Stimulated activated CD4-positive, alpha-beta T cell treated with anti-CD3 and anti-CD28 coated beads, Interleukin-15, amount 100 ng/mL, for 24 hours (primary cell): ENCODE data around the gene LEMD3.
A peak's percentile ranks its signal among the peaks of the same experiment; 100 is the strongest.

Source experiments
- DNase-seq: peaks from one replicate; pipeline ENCODE4 v3.0.0-alpha.2; 2020

The LEMD3 gene

DNA sequence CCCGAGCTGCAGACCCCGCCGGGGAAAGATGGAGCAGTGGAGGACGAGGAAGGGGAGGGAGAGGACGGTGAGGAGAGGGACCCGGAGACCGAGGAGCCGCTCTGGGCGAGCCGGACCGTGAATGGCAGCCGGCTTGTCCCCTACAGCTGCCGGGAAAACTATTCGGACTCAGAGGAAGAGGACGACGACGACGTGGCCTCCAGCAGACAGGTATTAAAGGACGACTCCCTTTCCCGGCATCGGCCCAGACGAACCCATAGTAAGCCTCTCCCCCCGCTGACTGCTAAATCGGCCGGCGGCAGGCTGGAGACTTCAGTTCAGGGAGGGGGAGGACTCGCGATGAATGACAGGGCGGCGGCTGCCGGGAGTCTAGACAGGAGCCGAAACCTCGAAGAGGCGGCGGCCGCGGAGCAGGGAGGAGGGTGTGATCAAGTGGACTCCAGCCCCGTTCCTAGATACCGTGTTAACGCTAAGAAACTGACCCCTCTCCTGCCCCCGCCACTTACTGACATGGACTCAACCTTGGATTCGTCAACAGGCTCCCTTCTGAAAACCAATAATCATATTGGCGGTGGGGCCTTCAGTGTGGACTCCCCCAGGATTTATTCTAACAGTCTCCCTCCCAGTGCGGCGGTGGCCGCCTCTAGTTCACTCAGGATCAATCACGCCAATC, 962 bp downstream of the LEMD3 start:
- peak; percentile 77 for DNase-seq

DNA sequence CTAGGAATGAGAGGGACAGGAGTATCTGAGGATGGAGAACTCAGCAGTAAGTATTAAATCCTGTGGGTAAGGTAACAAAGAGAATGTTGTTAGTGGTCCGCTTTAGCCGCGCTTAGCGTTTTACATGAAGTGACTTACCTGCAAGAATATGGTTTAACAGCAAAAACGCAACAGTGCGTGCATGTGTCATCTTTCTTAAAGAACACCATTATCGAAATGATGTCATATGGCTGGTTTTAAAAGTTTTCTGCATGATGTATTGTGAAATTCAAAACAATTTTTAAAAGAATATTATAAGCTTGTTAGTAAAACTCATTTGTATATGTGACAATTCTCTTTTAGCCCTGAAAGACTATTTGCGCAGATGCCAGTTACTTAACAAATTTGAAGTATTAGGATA, 1.7 kb downstream of the LEMD3 start:
- DNase-seq, result no peak

DNA sequence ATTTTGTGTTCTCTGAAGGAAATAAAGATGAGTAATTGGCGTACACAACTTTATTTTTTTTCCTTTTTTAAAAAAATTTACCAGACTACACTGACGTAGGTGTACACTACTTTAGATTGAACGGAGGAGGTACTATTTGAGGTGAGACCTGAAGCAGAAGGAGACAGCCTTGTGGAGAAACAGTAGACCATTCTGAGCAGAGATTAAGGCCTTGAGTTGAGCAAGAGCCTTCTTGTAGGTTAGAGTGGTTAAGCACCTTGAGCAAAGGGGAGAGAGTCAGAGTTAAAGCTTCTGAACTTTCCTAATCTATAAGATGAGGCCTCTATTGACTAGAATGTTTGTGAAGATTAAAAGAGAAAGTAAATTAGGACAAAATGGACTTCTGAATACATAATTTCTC, 2.5 kb downstream of the LEMD3 start:
- no peak for DNase-seq

DNA sequence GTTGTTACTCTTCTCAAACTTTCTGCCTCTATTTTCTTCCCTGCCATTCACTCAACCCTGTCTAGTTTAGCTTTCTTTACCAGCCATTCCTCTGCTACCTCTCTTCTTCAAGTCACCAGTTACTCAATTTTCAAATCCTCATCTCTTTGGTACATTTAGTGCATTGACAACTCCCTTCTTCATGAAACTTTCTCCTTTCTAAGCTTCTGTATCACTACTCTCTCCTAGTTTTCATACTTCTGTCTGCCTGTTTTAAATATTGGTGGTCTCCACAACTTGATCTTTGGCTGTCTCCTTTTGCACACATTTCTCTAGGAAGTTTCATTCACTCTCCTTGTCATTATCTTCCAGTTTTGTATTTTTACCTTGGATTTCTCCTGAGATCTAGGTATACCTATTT, 6.0 kb downstream of the LEMD3 start:
- DNase-seq, result no peak

DNA sequence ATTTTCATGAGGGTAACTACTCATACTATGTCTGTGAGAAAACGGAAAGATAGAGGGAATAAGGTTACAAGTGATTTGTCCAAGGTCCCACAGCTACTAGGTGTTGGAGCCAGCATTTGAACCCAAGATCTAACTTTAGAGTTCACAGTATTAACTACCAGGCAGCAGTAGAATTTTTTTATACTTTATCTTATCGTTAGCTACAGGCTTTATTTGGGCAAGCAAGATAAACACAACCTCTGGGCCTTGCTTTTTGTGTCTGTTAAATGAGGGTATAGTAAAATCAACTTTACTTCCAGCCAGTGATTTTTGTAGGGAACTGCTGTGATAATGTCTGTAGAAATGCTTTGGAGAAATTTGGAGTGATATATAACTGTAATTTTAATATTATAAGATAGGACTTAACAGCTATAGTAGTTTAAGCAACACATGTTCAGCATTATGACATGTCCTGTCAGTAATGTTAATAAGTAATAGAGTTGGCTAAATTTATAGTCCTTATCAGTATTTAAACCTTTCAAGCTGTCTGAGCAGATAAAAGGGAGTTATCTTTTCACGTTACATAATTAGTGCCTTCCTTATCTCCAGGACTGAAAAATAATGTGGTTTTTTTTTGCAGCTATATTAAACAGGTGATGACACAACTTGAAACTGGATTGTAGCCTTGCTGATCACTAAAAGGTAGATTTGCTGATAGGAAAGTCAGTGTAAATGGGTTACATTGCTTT, 12.8 kb downstream of the LEMD3 start:
- DNase-seq, result no peak

DNA sequence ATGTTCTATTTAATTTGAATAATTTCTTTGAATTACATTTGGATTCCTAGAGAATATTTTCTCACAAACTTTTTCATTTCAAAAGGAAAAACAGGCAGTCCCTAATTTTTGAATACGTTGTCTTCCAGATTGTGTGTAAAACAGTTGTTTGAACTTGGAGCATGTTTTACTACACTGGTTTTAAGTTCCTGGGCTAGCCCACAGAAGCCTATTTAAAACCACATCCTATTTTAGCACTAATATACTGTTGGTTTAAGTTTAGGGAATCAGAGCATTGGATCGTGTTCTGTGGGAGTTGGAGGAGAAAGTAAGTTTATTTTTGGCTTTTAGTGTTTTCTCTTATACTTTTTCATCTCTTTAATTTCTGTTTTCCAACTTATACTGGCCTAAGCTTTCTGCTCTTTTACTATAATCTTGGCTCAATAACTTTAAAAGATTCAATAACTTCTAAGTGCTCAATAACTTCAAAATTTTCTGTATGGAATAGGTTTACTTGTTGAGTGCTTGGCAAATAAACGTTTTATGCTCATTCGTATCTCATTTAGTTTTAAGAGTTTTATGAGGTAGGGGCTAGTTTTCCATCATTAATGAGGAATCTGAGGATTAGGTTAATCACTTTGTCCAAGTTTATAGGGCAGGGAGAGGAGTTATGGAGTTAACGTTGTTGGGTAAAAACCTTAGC, 14.9 kb downstream of the LEMD3 start:
- DNase-seq, result no peak

DNA sequence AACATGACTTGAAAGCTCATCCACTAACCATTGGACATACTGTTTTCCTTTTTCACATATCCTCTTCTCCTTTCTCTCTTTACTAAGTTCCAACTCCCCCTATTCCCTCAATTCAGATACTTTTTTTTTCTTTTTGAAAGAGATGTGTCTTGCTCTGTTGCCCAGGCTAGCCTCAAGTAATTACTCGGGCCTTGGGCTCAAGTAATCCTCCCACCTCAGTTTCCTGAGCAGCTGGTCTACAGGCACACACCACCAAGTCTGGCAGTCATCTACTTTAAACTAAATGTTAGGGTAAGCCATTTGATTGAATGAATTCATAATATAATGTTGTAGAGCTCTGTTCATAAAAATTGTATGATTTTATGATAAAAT, 15.5 kb downstream of the LEMD3 start:
- DNase-seq, result no peak

DNA sequence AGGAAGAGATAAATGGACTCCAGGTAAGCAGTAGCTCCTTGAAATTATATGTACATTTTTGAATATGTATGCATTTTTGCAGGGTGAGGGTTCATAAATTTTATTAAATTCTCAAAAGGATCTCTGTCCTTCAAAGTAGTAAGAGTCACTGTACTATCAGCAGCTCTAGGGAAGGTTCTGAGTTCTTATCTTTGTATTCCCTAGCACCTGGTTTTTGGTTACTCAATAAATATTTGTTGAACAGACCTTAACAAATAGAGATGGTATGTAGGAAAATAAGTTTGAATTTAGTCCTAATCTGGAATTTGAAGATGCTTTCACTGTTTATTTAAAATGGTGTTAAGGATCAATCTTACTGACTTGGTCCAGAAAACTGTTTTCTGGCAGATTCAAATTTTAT, 18.3 kb downstream of the LEMD3 start:
- no peak for DNase-seq

DNA sequence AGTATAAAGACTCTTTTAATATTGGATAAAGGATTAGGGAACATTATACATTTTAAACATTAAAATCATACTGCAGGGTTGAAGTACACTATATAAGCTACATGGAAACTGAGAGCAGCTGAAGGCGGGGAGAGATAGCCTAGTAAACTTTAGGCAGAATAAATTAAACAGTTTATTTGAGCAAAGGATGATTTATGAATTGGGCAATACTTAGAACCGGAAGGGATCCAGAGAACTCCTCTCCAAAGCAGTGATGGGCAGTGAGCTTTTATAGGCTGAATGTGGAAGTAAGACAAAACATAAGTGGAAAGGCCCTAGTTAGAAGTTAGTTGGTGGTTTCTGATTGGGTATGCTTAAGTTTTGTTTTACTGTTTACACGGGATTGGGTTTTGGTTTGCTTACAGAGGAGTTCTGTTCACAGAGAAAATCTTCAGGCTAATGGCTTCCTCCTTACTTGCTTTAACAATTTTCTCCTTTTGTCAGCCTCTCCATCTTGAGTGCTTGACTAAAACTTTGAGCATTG, 18.9 kb downstream of the LEMD3 start:
- no peak for DNase-seq

DNA sequence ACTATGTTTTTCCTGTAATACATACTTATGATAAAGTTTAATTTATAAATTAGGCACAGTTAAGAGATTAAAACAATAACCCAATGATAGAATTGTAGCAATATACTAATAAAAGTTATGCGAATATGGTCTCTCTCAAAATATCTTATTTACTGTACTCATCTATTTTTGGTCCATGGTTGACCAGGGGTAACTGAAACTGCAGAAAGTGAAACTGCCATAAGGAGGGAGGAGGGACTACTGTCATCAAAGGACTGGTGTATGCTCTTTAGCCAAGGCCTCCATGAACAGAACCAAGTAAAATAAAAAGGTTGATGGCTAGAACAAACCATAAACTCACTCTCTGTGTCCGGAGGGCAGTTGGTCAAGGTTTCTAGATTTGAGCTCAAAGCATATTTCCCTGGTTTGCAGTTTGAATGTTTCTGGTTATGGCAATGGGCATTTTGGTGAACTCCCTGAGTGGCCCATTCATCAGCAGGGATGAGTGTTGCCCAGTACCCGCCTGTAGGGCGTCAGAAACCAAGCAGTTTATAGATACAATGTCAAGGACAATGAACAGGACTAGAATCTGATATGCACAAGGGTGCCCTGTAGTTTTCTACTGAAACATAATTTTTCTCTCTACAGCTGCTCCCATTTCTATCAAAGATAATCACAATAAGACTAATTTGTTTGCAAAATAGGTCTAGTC, 19.8 kb downstream of the LEMD3 start:
- no peak for DNase-seq

DNA sequence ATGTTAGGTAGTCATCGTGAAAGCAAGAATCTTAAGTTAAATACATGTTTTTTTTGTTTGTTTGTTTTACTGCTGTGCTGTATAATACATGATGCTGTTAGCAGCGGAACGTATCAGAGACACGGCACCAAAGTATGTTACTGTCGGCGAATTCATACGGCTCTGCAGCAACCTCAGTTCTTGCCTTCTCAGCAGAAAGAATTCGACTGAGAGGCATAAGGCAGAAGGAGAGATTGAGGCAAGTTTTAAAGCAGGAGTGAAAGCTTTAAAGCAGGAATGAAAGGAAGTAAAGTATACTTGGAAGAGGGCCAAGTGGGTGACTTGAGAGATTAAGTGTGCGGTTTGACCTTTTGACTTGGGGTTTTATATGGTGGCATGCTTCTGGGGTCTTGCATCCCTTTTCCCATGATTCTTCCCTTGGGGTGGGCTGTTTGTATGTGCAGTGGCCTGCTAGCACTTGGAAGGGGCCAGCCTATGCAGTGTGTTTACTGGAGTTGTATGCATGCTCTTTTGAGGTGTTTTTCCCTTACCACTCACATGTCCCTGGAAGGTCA, 23.7 kb downstream of the LEMD3 start:
- DNase-seq, result no peak

DNA sequence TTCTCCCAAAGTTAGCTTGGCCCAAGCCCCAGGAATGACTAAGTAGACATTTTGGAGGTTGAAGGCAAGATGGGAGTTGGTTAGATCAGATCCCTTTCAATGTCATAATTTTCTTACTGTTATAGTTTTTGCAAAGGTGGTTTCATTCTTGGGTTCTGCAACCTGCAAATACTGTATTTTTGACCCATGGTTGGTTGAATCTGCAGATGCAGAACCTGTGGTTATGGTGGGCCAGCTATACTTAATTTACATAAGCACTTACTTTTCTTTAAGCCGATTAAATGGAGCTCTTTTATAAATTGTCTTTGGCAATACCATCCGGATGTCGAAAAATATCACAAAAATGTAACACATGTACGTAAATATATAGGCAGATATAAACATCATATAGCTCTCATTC, 25.6 kb downstream of the LEMD3 start:
- no peak for DNase-seq

DNA sequence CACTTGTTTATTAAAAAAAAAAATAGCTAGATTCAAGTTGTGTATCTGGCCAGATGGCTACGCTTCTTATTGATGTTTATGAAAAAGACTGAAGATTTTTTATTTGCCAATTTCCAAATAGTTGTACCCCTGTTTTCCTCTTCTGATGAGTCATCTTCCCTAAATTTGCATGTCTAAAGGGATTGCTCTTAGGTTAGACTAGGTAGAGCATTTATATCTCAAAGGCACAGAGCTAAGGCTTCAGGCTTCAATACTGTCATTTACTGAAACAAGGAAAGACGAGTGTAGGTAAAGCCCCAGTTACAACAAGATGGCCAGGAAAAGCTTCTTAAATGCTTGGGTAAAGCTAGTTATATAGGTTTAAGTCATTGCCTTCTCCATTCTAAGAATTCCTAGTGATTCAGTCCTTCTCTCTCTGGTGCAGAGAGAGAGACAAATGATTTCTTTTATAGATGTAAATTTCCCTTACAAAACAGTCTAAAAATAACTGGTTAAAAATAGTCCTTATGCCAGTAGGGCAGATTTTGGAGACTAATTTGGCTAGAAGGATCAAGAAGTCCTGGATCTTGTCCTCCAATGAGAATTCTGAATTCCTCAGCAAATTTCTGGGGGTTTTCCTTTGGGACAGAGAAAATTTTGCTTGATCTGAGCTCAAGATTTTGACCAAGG, 26.1 kb downstream of the LEMD3 start:
- DNase-seq, result no peak

DNA sequence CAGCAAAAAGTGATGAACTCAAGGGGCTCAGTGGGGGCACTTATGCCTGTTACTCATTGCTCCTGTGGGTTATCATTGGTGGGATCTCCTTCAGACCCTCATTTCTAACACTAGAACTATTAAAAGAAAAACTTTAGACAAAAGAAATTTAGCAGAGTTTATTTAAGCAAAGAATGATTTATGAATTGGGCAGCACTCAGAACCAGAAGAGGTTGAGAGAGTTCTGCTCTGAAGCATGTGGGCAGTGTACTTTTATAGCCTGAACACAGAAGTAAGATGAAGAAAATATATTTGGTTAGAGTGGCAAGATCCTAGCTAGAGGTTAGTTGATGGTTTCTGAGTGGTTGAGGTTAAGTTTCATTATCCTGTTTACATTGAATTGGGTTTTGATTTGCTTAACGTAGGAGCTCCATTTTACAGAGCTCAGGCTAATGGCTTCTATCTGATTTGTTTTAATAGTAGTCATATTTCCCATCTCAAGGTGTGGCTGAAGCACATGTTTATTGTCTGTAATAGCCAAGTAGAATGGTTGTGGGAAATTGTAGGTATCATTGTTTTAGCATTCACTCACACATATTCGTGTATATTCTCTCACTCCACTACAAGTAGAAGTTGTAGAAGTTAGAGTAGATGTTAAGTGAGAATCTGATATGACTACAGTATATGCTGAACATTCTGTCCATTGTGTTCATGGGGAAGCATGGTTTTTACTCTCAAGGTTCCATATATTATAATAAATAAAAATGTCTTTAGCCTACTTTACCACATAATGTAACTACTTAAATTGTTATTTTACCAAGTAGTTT, 27.6 kb downstream of the LEMD3 start:
- DNase-seq, result no peak

DNA sequence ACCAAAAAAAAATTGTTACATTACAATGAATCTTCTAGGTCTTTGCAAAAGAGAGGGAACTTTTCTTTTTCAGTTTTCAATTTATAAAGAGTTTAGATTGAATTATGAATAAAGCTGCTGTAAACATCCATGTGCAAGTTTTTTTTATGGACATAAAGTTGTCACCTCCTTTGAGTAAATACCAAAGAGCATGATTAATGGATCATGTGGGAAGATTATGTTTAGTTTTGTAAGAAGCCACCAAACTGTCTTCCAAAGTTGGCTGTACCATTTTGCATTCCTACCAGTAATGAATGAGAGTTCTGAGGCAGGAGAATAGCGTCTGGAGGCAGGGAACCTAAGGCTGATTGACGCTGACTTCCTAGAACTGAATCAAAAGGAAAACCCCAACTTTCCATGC, 30.2 kb downstream of the LEMD3 start:
- no peak for DNase-seq

DNA sequence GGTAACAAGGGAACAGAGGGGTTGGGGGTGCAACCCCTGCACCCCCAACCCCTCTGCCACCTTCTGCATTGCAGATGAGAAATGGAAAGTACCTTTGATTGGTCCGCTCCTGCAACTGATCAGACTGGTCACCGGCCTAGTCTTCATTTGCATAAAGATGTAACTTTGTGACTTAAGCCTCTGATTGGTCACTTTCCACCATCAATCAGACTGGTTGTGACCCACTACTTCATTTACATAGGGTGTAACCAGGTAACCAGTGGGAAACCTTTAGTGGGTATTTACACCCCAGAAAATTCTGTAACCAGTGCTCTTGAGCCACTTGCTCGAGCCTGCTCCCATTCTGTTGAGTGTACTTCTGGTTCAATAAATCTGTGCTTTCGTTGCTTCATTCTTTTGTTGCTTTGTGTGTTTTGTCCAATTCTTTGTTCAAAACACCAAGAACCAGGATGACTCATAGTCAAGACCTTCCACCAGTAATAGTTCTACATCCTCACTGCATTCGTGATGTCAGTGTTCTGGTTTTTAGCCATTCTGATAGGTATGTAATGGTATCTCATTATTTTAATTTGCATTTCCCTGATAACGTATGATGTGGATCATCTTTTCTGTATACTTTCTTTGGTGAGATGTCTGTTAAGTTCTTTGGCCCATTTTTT, 30.8 kb downstream of the LEMD3 start:
- no peak for DNase-seq

DNA sequence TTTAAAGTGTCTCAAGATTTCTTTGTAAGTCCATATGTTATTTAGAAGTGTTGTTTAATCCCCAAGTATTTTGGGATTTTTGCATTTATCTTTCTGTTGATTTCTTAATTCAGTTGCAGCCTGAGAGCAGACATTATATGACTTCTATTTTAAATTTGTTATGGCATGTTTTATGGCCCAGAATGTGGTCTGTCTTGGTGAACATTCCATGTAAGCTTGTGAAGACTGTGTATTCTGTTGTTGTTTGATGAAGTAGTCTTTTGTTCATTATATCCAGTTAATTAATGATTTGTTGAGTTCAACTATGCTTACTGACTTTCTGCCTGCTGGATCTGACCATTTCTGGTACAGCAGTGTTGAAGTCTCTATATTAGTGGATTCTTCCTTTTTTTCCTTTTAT, 34.0 kb downstream of the LEMD3 start:
- no peak for DNase-seq

DNA sequence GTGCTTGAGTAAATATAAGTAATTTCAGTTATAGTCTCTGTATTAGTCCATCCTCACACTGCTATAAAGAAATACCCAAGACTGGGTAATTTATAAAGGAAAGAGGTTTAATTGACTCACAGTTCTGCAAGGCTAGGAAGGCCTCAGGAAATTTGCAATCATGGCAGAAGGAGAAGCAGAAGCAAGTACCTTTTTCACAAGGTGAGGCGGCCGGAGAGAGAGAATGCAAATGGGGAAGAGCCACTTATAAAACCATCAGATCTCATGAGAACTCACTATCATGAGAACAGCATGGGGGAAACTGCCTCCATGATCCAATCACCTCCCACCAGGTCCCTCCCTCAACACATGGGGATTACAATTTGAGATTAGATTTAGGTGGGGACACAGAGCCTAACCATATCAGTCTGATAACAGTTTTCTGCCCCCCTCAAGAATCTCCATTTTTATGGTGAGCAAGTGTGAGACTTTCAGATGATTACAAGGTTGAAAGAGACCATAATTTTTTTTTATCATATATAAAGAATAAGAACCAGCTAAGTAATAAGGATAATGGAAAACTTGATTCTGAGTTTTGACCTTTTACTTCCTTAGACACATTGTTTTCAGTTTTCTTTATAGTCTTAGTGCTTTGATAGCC, 35.6 kb downstream of the LEMD3 start:
- no peak for DNase-seq

DNA sequence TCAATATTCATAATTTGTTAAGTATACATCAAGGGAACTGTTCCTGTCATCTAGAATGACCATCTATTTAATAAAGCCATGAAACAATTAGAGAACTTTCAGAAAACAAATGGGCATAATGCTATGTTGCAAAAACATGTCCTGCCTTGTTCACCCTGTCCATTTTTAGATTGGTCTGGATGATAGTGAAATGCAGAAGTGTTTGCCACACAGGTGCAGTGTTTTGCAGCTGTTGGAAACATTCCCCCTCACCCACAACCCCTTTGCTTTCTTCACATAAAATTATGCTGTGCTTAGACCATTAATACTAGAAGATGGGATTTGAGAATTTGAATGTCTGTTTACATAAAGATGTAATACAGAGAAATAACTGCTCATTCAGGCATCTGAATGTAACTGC, 36.5 kb downstream of the LEMD3 start:
- no peak for DNase-seq

DNA sequence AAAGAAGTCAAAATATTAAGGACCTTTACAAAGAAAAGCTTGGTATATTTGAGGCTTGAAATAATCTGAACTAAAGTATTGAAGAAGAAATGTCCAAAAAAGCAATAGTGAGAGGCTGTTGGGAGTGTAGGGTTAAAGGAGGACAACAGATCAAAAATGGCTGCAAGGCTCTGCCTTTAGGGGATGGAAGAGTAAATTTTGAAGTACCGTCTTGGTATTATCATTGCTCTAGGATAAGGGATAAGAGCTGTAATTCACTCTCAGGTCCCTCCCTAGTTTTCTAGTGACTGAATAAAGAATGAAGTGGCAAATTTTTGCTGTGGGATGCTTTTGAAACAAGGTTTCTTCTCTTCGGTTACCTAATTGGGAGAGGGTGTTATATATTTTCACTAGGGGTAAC, 38.7 kb downstream of the LEMD3 start:
- no peak for DNase-seq
